Ovary (tissue), 9 donors: ENCODE data around the gene ADAMTS12. TPM values are rescaled to one million over a fixed set of nuclear protein-coding genes. Genes with fewer than 3 reads are reported as not detected.

Source experiments
- DNase-seq, 5 donors: peaks; one replicate each; pipeline ENCODE4 v3.0.0-alpha.2; 2019 to 2020
- H3K27ac ChIP-seq, 2 donors: fragments of 200-600 bp; one replicate each; pipeline versions ENCODE4 v1.5.1 to v1.8.0; 2019 to 2022
- H3K27me3 ChIP-seq: fragments of 200-600 bp; one replicate; pipeline ENCODE4 v1.8.0; 2022
- H3K36me3 ChIP-seq: fragments of 200-600 bp; sonication (generic); one replicate; pipeline ENCODE4 v1.5.1; 2019
- H3K4me1 ChIP-seq: one replicate; pipeline ENCODE4 v1.8.1; 2013; ENCODE audit warnings: mild to moderate bottlenecking, moderate library complexity; ENCODE audit not compliant: insufficient read depth
- H3K4me3 ChIP-seq: fragments of 200-600 bp; sonication (generic); one replicate; pipeline ENCODE4 v1.5.1; 2017
- H3K9me3 ChIP-seq, 2 donors: fragments of 200-600 bp in 1 of 2; sonication (generic) in 1 of 2; one replicate each; pipeline versions ENCODE4 v1.5.1 to v1.8.1; 2013 to 2019; ENCODE audit warnings: mild to moderate bottlenecking in 1 of 2, moderate library complexity in 1 of 2
- EP300 ChIP-seq: sonication (generic); formaldehyde crosslinking; IDR thresholded peaks from one replicate; pipeline ENCODE4 v1.6.1; 2017; ENCODE audit warnings: antibody characterized with exemption
- POLR2A ChIP-seq: fragments of 450-650 bp; IDR thresholded peaks from one replicate; pipeline ENCODE4 v1.6.1; 2017; ENCODE audit warnings: antibody characterized with exemption, mild to moderate bottlenecking, moderate library complexity
- WGBS, 3 donors: extraction: QIAGEN DNeasy Blood & Tissue Kit in 1 of 3; methylation state at CpG; one replicate each; pipeline versions ENCODE4 v1.1.5 to v1.1.7; 2013 to 2017; 5-methylcytosine and 5-hydroxymethylcytosine counted together
- intact Hi-C, 4 donors: fragments of 100-400 bp; cut with DNase I; formaldehyde crosslinking; loops; one replicate each; pipeline versions ENCODE4 v1.11.0 to v1.15.1; 2022 to 2023
- polyA plus RNA-seq, 2 donors: library from polyadenylated mRNA; stranded (reverse); fragments of 200-250 nt in 1 of 2; fragments of 350-450 nt in 1 of 2; fragmentation: Illumina TruSeq in 1 of 2; extraction: RNeasy Lipid Tissue Mini Kit (QIAGEN cat#74804) in 1 of 2; gene quantifications; one replicate each; pipeline ENCODE4 v1.2.3, GENCODE V29; 2013 to 2014
- total RNA-seq, 7 donors: library from RNA; depleted of rRNA in 2 of 7; stranded (reverse); fragments of >200 nt in 2 of 7; fragmentation: NEBNext Ultra II Directional in 3 of 7; extraction: Animal tissue kit (Norgen Biotek cat#: 25700) in 3 of 7; gene quantifications; one replicate each; pipeline versions ENCODE4 v1.1.0 to v1.2.4, GENCODE V29; 2016 to 2023
- TF ChIP-seq, protein P1 (sequence below), 3 donors: fragments of 450-650 bp in 2 of 3; fragments of 200-600 bp in 1 of 3; IDR thresholded peaks; one replicate each; pipeline versions ENCODE4 v1.5.1 to v1.8.0; 2016 to 2022; ENCODE audit warnings: antibody characterized with exemption in 3 of 3, mild to moderate bottlenecking in 1 of 3
- donor health status: DM: no; HTN: no; CAD: no; lungs with moderate emphysema.
- donor health status: DM: no; HTN: no; CAD: no.
- donor health status: Bipolar disorder and iron deficiency.
- donor health status: DM: yes; HTN: yes; CAD: no.
- donor health status: DM: no; HTN: no; CAD: no.
- donor health status: DM: yes; HTN: yes; CAD: no.

Gene ADAMTS12
- total and polyA plus RNA-seq, 9 donors, result 2.9 to 9.8 (median 5.5) TPM

DNA sequence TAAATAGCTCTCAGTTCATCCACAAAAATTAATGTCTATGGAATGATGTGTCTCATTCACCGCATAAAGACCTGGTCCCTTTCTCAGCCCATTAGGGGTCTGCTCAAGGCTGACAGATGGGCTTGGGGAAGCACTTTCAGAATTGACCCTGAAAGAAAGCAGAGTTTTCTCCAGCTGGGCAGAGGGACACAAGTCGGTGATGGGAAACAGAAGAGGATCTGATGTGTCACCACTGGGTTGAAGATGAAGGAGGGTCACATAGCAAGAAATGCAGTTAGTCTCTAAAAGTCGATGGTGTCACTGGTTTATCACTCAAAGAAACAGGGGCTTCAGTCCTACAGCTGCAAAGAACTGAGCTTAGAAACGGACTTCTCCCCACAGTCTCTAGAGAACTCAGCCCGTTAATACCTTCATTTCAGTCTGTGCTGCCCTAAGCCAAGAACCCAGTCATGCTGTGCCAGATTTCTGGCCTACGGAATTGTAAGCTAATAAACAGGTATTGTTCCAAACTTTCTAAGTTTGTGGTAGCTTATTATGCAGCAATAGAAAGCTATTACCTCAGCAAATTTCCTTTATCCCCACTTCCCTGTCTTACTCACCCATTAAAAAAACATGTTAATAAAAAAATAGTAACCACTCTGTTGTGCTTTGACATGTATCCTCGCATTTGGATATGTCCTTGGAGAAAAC, 64.6 kb downstream of the ADAMTS12 start:
- DNase-seq, result no peak
- intact Hi-C loops, result no loop called here
- Histone ChIP-seq H3K27ac (no peak overlapping the region), H3K9me3 (no peaks in the 10 kb centered on the region), H3K36me3 (no peaks in the 10 kb centered on the region), H3K27me3 (no peaks in the 10 kb centered on the region), H3K4me3 (no peak overlapping the region), H3K4me1 (peaks cover 4% of the 10 kb centered on the region)
- 88 to 91% (median 88%) methylated on average over 7 of the region's 7 CpGs for WGBS, 3 donors
- TF ChIP-seq, protein P1, sequence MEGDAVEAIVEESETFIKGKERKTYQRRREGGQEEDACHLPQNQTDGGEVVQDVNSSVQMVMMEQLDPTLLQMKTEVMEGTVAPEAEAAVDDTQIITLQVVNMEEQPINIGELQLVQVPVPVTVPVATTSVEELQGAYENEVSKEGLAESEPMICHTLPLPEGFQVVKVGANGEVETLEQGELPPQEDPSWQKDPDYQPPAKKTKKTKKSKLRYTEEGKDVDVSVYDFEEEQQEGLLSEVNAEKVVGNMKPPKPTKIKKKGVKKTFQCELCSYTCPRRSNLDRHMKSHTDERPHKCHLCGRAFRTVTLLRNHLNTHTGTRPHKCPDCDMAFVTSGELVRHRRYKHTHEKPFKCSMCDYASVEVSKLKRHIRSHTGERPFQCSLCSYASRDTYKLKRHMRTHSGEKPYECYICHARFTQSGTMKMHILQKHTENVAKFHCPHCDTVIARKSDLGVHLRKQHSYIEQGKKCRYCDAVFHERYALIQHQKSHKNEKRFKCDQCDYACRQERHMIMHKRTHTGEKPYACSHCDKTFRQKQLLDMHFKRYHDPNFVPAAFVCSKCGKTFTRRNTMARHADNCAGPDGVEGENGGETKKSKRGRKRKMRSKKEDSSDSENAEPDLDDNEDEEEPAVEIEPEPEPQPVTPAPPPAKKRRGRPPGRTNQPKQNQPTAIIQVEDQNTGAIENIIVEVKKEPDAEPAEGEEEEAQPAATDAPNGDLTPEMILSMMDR (IDR thresholded peaks at IDR 0.05), result no peak
- TF ChIP-seq POLR2A (no peak), EP300 (no peak)

DNA sequence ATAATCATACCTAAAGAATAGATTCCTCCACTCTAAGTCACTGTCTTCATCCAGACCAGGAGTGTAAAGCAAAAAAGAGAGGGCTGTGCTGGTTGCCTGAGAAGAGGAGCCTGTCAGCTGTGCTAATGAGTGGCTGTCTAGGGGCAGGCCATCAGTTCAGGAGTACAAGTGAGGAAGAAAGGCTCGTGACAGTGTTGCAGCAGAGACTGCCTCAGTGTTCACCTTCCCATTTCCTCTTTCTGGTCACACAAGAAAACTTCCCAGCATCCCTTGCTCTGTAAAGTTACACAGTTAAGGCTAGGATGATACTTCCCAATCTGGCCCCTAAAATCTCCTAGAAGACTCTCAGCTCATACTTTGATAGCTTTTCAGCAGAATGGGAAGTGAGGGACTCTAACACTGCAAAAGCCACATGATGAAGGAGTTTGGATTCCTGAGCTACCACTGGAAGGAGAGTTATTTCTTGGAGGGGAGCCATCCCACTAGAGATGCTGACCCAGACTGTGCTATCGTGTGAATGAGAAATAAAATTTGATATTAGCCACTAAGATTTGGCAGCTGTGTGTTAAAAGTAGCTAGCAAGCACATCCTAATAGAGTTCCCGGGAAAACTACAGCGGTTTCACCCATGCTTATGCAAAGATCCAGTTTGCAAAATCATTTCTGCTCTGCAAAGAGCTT, 67.1 kb downstream of the ADAMTS12 start:
- WGBS, 3 donors, result 20 to 24% (median 22%) methylated on average over 4 of the region's 4 CpGs
- no peak overlapping the region for H3K27ac ChIP-seq
- intact Hi-C loops, result no loop called here

DNA sequence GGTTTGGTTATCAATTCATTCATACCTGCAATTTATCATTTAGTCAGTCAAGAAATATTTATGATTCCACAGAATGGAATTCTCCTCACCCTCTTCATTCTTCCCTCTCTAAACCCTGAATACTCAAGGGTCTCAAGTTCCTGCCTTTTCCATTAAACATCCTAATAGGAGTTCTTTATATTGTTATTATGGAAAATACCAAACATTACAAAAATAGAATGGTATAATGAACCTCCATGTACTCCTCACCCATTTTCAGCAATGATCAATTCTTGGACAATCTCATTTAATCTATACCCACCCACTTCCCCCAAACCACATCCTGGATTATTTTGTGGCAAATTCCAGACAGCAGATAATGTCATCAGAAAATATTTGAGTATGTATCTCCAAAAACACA, 74.5 kb downstream of the ADAMTS12 start:
- H3K36me3 ChIP-seq, result no peaks in the 10 kb centered on the region
- DNase-seq, result no peak
- TF ChIP-seq, protein P1 (IDR thresholded peaks at IDR 0.05), result no peak
- no peak for TF ChIP-seq POLR2A
- no peak for TF ChIP-seq EP300
- H3K4me1 ChIP-seq, result no peaks in the 10 kb centered on the region
- no peaks in the 10 kb centered on the region for H3K27me3 ChIP-seq
- no peak overlapping the region for H3K27ac ChIP-seq
- intact Hi-C loops, result no loop called here
- H3K4me3 ChIP-seq, result no peak overlapping the region
- H3K9me3 ChIP-seq, result no peaks in the 10 kb centered on the region

More for the DNA sequence above, 67.1 kb downstream of the ADAMTS12 start:
- no peak for DNase-seq
- Histone ChIP-seq H3K36me3 (no peaks in the 10 kb centered on the region), H3K4me3 (no peak overlapping the region), H3K4me1 (peaks cover 4% of the 10 kb centered on the region), H3K27me3 (no peaks in the 10 kb centered on the region), H3K9me3 (no peaks in the 10 kb centered on the region)
- TF ChIP-seq EP300, result no peak
- TF ChIP-seq POLR2A, result no peak
- TF ChIP-seq, protein P1 (IDR thresholded peaks at IDR 0.05), result no peak

DNA sequence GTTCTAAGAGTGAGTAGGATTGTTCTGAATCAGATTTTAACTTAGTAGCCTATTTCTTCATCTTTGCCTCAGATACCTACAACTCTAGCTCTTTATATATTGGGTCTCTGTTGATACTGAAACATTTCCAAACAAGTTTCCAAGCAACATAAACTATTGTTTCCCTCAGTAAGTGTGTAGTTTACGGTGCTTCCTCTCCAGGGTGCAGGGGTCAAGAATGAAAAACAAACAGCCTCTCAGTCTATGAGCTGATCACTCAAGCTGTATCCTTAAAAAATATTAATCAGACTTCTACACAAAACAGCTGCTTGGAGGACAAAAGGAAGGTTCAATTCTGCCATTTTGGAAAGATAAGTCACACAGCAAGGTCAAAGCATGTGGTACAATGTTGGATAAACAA, 75.0 kb downstream of the ADAMTS12 start:
- no peaks in the 10 kb centered on the region for H3K27me3 ChIP-seq
- H3K36me3 ChIP-seq, result no peaks in the 10 kb centered on the region
- intact Hi-C loops, result no loop called here
- H3K27ac ChIP-seq, result no peak overlapping the region
- H3K4me1 ChIP-seq, result no peaks in the 10 kb centered on the region
- no peak for DNase-seq
- TF ChIP-seq EP300 (no peak), POLR2A (no peak)
- TF ChIP-seq, protein P1 (IDR thresholded peaks at IDR 0.05), result no peak
- H3K9me3 ChIP-seq, result no peaks in the 10 kb centered on the region
- WGBS, 3 donors, result 20 to 70% (median 30%) methylated on average over 1 of the region's 1 CpG
- no peak overlapping the region for H3K4me3 ChIP-seq
